SK-N-SH (cell line): ENCODE measurements around the gene GTF3C1. TPM values are rescaled to one million over a fixed set of nuclear protein-coding genes. Genes with fewer than 3 reads are reported as not detected.

Source experiments
- CTCF ChIA-PET: fragments of 300-600, 350-600 bp; formaldehyde crosslinking; extraction: SDS; loops from one replicate; lab custom pipeline; 2021; lab: Yijun Ruan, JAX
- POLR2A ChIA-PET: fragments of 350-600 bp; sonication (Branson Sonifier 250); formaldehyde crosslinking; extraction: SDS; loops from one replicate; lab custom pipeline; 2020; ENCODE audit warnings: antibody characterized with exemption, inconsistent platforms; lab: Yijun Ruan, JAX
- DNase-seq: peaks from one replicate; pipeline ENCODE4 v3.0.0; 2012
- H2AFZ ChIP-seq: fragments of 200-600 bp; sonication (generic); 2 replicates; pipeline ENCODE4 v1.8.1; 2016; ENCODE audit warnings: antibody characterized with exemption, mild to moderate bottlenecking, low read depth
- H3F3A ChIP-seq: fragments of 200-600 bp; sonication (generic); replicated peaks from 2 replicates; pipeline ENCODE3; 2016; ENCODE audit warnings: antibody characterized with exemption, mild to moderate bottlenecking; ENCODE audit not compliant: insufficient read depth
- H3K27ac ChIP-seq, 2 experiments: fragments of 200-500 bp in 1 of 2; fragments of 200-600 bp in 1 of 2; sonication (Bioruptor generic) in 1 of 2; sonication (generic), shearing (Covaris generic) in 1 of 2; 2 replicates each; pipeline versions ENCODE4 v1.5.1 to v1.6.1; 2014 to 2016; ENCODE audit warnings: low read depth in 2 of 2, inconsistent platforms in 1 of 2, low read length in 1 of 2, mild to moderate bottlenecking in 1 of 2, mixed read lengths in 1 of 2
- H3K27me3 ChIP-seq: fragments of 200-600 bp; sonication (generic), shearing (Covaris generic); 2 replicates; pipeline ENCODE4 v1.6.1; 2016; ENCODE audit warnings: mixed run types; ENCODE audit not compliant: insufficient read depth
- H3K36me3 ChIP-seq, 2 experiments: fragments of 200-500 bp in 1 of 2; fragments of 200-600 bp in 1 of 2; sonication (Bioruptor generic) in 1 of 2; sonication (generic) in 1 of 2; replicated peaks in 1 of 2; 2 replicates each; pipeline versions ENCODE3 to v1.5.1; 2014 to 2016; ENCODE audit warnings: low read length in 1 of 2, mild to moderate bottlenecking in 1 of 2; ENCODE audit not compliant: insufficient read depth in 2 of 2, control insufficient read depth in 1 of 2
- H3K4me1 ChIP-seq, 2 experiments: fragments of 200-500 bp in 1 of 2; fragments of 200-600 bp in 1 of 2; sonication (Bioruptor generic) in 1 of 2; sonication (generic), shearing (Covaris generic) in 1 of 2; 2 replicates each; pipeline versions ENCODE4 v1.5.1 to v1.6.1; 2014 to 2016; ENCODE audit warnings: low read depth in 1 of 2, low read length in 1 of 2, mixed run types in 1 of 2; ENCODE audit not compliant: insufficient read depth in 2 of 2, control insufficient read depth in 1 of 2
- H3K4me2 ChIP-seq: fragments of 200-600 bp; sonication (generic), shearing (Covaris generic); 2 replicates; pipeline ENCODE4 v1.6.1; 2017; ENCODE audit warnings: mixed run types
- H3K4me3 ChIP-seq, 2 experiments: fragments of 200-500 bp in 1 of 2; fragments of 200-600 bp in 1 of 2; sonication (Bioruptor generic) in 1 of 2; sonication (generic), shearing (Covaris generic) in 1 of 2; 2 replicates each; pipeline versions ENCODE4 v1.5.1 to v1.8.1; 2014 to 2016; ENCODE audit warnings: low read depth in 2 of 2, inconsistent platforms in 1 of 2, low read length in 1 of 2, mild to moderate bottlenecking in 1 of 2, mixed read lengths in 1 of 2, moderate library complexity in 1 of 2
- H3K79me2 ChIP-seq: fragments of 200-600 bp; sonication (generic); 2 replicates; pipeline ENCODE4 v1.8.1; 2017; ENCODE audit warnings: mild to moderate bottlenecking; ENCODE audit not compliant: insufficient read depth
- H3K9ac ChIP-seq: fragments of 200-600 bp; sonication (generic); 2 replicates; pipeline ENCODE4 v1.6.1; 2017; ENCODE audit warnings: mixed run types
- H3K9me2 ChIP-seq: fragments of 200-600 bp; sonication (generic); 2 replicates; pipeline ENCODE4 v1.6.1; 2017; ENCODE audit warnings: mixed run types
- H3K9me3 ChIP-seq: fragments of 200-600 bp; sonication (generic); 2 replicates; pipeline ENCODE4 v1.6.1; 2017; ENCODE audit warnings: mixed run types, mild to moderate bottlenecking, moderate library complexity
- H4K20me1 ChIP-seq: fragments of 200-600 bp; sonication (generic); 2 replicates; pipeline ENCODE4 v1.6.1; 2017; ENCODE audit warnings: mild to moderate bottlenecking, mixed run types; ENCODE audit not compliant: insufficient read depth
- ELF1 ChIP-seq: IDR thresholded peaks from 2 replicates; pipeline ENCODE4 v1.4.0; 2012
- EZH2phosphoT487 ChIP-seq: fragments of 200-600 bp; sonication (generic); IDR thresholded peaks from 2 replicates; pipeline ENCODE4 v1.6.1; 2017; ENCODE audit warnings: low read depth, mixed run types, mild to moderate bottlenecking, antibody characterized with exemption, moderate library complexity, borderline replicate concordance
- FOXJ3 ChIP-seq: sonication (generic); formaldehyde crosslinking; IDR thresholded peaks from 2 replicates; pipeline ENCODE4 v1.5.1; 2020; ENCODE audit warnings: mild to moderate bottlenecking, missing genetic modification reagents
- FOXM1 ChIP-seq: IDR thresholded peaks from 2 replicates; pipeline ENCODE4 v1.4.0; 2012; ENCODE audit warnings: low read depth, mild to moderate bottlenecking
- GABPA ChIP-seq: IDR thresholded peaks from 2 replicates; pipeline ENCODE4 v1.4.0; 2012; ENCODE audit warnings: low read depth, mild to moderate bottlenecking
- JUND ChIP-seq: IDR thresholded peaks from 2 replicates; pipeline ENCODE4 v1.4.0; 2012
- MEF2A ChIP-seq: IDR thresholded peaks from 2 replicates; pipeline ENCODE4 v1.4.0; 2012; ENCODE audit warnings: low read depth, borderline replicate concordance
- NRF1 ChIP-seq: IDR thresholded peaks from 2 replicates; pipeline ENCODE4 v1.6.1; 2012; ENCODE audit warnings: low read depth, mild to moderate bottlenecking, low read length
- POLR2AphosphoS5 ChIP-seq: IDR thresholded peaks from 2 replicates; pipeline ENCODE4 v1.6.1; 2012; ENCODE audit warnings: low read depth, low read length
- TCF12 ChIP-seq: IDR thresholded peaks from 2 replicates; pipeline ENCODE4 v1.4.0; 2012
- TEAD4 ChIP-seq: IDR thresholded peaks from 2 replicates; pipeline ENCODE4 v1.4.0; 2012; ENCODE audit warnings: mild to moderate bottlenecking, borderline replicate concordance; ENCODE audit not compliant: insufficient read depth
- YY1 ChIP-seq: IDR thresholded peaks from 2 replicates; pipeline ENCODE4 v1.4.0; 2012; ENCODE audit warnings: low read depth, mild to moderate bottlenecking
- ZBTB33 ChIP-seq: IDR thresholded peaks from 2 replicates; pipeline ENCODE4 v1.4.0; 2012; ENCODE audit warnings: low read depth, borderline replicate concordance
- WGBS: methylation state at CpG from one replicate; pipeline ENCODE4 v1.1.6; 2017; ENCODE audit warnings: low lambda C conversion rate; 5-methylcytosine and 5-hydroxymethylcytosine counted together
- polyA plus RNA-seq, 3 experiments: library from polyadenylated mRNA; depleted of rRNA; stranded (reverse); fragments of >200 nt; gene quantifications; 2 replicates each; pipeline ENCODE4 v1.2.3, GENCODE V29; 2012

Gene GTF3C1
- polyA plus RNA-seq, 1 of the 3 experiments (the other 2 are of a cell fraction) = 47.2 TPM

DNA sequence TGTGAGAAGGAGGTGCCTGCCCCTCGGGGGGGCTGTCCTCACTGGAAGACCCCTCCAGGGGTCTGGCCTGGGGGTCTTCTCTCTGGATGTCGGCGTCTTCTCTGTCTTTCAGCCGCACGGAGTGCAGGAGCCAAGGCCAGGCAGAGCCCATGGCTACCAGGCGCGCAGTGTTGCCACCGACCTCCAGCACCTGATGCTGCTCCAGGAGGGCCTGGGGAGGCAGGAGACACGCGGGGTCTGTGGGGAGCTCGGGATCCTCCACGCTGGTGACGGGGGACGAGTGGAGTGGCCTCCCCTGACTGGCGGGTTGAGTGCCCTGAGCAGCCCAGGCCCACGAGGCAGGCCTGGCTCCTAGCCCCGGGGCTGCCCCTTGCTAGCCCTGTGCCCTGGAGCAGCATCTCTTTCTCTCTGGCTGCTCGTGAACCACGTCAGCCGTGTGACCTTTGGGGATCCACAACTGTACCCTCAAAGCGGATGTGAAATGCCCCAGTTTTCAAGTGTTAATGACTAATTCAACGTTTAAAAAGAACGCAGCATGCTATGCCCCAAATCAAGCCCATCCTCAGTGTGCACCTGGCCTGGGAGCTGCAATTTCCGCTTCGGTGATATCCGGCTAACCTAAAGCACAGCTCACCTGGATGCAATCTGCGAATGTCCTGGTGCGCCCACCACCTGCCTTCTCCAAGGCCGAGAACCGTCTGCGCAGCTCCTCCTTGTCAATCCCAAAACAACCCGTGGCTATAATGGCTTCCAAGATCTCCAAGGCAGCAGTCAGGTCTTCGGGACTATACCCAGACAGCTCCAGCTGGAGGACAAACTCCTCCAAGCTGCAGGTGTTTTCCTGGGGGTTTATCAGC lies 84.9 kb downstream of the GTF3C1 start:
- Histone ChIP-seq H3K9me2 (no peaks in the 10 kb centered on the region), H2AFZ (no peak overlapping the region), H3K79me2 (no peaks in the 10 kb centered on the region), H3K4me3 (no peak overlapping the region), H3K27me3 (no peaks in the 10 kb centered on the region), H4K20me1 (no peaks in the 10 kb centered on the region), H3K27ac (no peak overlapping the region), H3K4me2 (no peak overlapping the region), H3K9ac (no peak overlapping the region), H3F3A (no peaks in the 10 kb centered on the region), H3K4me1 (no peaks in the 10 kb centered on the region), H3K36me3 (peaks cover 49 to 95% of the 10 kb centered on the region in 2 experiments), H3K9me3 (no peaks in the 10 kb centered on the region)
- WGBS = 98% methylated on average over 12 of the region's 33 CpGs
- ChIA-PET POLR2A (no interaction called here), CTCF (interaction anchor here (1.0 kb wide), 1 partner anchor 230 kb away, joined by 3 read pairs; no protein-coding TSS in a partner anchor)
- TF ChIP-seq TCF12 = no peak
- TF ChIP-seq MEF2A = no peak
- no peak for TF ChIP-seq POLR2AphosphoS5
- TF ChIP-seq ELF1 = no peak
- TF ChIP-seq TEAD4 = no peak
- no peak for TF ChIP-seq YY1
- no peak for TF ChIP-seq FOXM1
- TF ChIP-seq NRF1 = no peak
- DNase-seq = no peak

DNA sequence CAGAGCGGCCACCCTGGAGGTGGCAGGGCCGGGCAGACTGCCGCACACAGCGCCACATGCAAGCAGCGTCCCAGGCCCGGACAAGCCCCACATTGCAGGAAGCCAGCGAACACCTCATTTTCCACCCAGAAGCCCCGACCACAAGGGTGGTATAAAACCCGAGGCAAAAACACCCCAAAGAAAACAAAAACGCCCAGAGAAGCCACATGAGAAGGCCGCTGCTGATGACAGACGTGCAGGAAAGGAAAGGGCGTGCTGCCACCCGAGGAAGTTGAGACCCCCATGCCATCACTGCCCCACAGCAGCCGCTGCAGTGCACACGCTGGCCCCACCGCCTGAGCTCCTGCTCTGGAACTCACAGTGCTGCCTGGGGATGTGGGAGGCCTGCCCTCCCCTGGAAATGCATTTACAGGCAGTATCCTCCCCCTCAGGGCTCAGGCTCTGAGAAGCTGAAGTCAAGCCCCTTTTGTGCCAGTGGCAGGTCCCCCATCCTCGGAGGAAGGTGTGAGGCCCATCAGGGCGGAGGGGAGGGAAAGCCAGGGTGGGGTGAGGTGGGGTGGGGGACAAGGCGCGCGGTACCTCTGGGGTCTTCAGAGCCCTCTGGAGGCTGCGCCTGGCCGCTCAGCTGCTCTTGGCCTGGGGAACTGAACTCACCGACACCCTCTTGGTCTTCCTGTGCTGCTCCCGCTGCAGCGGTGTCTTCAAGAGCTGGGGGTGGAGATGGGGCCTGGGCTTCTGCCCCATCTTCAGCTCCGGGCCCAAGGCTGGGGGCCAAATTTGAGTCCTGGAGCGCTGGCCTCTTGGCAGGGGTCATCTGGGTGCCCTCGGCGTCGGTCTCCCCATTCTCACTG lies 85.7 kb downstream of the GTF3C1 start:
- H3K27me3 ChIP-seq = no peaks in the 10 kb centered on the region
- TF ChIP-seq EZH2phosphoT487 (no peak), ZBTB33 (no peak), GABPA (no peak), TEAD4 (no peak), JUND (no peak), FOXJ3 (CRISPR knock-in tag) (no peak), POLR2AphosphoS5 (no peak)
- peaks cover 44 to 90% of the 10 kb centered on the region in 2 experiments for H3K36me3 ChIP-seq
- H3K4me3 ChIP-seq = no peak overlapping the region
- ChIA-PET CTCF (no interaction called here), POLR2A (no interaction called here)
- H2AFZ ChIP-seq = no peak overlapping the region
- H3F3A ChIP-seq = no peaks in the 10 kb centered on the region
- DNase-seq = no peak
- no peak overlapping the region for H3K27ac ChIP-seq
- no peak overlapping the region for H3K4me2 ChIP-seq
- no peaks in the 10 kb centered on the region for H3K4me1 ChIP-seq
- H3K9ac ChIP-seq = no peak overlapping the region
- WGBS = 93% methylated on average over 17 of the region's 32 CpGs
- no peaks in the 10 kb centered on the region for H3K79me2 ChIP-seq
- no peaks in the 10 kb centered on the region for H3K9me3 ChIP-seq
- H4K20me1 ChIP-seq = no peaks in the 10 kb centered on the region
- H3K9me2 ChIP-seq = no peaks in the 10 kb centered on the region
